NCI-H187 (cell line): ENCODE measurements around the gene ALG1.
"Not testable (repeated sequence)": the region's sequence is repeated elsewhere in the genome, so short reads cannot be mapped to it uniquely, and the experiment has no call there.

Experiments used
- DNase-seq, 2 experiments: peaks; one replicate each; lab custom pipeline; 2025; lab: John Stamatoyannopoulos, UW

Gene ALG1

DNA sequence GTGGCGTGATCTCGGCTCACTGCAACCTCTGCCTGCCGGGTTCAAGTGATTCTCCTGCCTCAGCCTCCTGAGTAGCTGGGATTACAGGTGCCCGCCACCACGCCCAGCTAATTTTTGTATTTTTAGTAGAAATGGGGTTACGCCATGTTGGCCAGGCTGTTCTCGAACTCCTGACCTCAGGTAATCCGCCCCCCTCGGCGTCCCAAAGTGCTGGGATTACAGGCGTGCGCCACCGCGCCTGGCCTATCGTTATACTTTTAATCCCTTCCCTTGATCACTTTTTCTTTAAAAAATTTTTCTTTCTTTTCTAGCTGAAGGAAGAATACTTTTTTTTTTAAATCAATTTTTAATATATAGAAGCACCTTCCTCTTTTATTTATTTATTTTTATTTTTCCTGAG is 2.1 kb downstream of the ALG1 start:
- DNase-seq, result not testable (repeated sequence)

DNA sequence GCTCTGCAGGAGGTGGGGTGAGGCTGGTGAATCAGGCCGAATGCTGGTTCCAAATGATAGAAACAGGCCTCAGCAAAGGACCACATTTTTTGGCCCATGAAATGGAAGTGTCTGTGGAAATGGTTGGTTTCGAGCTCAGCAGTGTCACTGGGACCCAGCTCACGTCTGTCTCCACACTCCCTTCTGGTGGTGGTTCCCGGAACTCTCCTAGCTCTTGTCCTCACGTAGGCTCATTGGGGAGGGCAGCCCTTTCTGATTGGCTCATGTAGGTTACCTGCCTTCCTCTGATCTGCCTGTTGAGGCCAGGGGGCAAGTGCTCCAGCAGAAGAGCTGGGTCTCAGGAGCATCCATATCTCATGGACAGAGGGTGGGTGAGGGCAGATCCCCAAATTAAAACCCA is 4.0 kb downstream of the ALG1 start:
- no peak for DNase-seq

DNA sequence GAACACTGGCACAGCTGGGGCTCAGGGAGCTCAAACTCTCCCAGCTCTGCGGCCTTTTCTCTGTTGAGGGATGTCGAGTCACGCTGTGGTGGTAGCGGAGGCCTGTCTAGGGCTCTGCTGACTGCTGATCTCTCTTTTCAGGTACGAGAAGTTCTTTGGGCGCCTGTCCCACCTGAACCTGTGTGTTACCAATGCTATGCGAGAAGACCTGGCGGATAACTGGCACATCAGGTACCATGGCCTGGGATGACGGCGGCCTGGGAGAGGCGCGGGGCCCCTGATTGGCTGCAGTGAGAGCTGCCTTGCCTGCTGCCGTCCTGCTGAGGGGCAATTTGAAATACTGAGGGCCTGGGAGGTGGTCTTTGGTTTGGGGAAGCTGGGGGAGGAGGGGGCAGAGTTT is 5.7 kb downstream of the ALG1 start:
- DNase-seq, result no peak

GRCh38 chr16:5078626-5079025 is 7.0 kb downstream of the ALG1 start:
- DNase-seq, result no peak

GRCh38 chr16:5080461-5080860 is 8.8 kb downstream of the ALG1 start:
- DNase-seq, result not testable (repeated sequence)

- not testable (repeated sequence) for DNase-seq
These were observed 9.4 kb downstream of the ALG1 start for GRCh38 chr16:5080996-5081395.

- not testable (repeated sequence) for DNase-seq
These were observed 12.0 kb downstream of the ALG1 start for GRCh38 chr16:5083646-5084045.

DNA sequence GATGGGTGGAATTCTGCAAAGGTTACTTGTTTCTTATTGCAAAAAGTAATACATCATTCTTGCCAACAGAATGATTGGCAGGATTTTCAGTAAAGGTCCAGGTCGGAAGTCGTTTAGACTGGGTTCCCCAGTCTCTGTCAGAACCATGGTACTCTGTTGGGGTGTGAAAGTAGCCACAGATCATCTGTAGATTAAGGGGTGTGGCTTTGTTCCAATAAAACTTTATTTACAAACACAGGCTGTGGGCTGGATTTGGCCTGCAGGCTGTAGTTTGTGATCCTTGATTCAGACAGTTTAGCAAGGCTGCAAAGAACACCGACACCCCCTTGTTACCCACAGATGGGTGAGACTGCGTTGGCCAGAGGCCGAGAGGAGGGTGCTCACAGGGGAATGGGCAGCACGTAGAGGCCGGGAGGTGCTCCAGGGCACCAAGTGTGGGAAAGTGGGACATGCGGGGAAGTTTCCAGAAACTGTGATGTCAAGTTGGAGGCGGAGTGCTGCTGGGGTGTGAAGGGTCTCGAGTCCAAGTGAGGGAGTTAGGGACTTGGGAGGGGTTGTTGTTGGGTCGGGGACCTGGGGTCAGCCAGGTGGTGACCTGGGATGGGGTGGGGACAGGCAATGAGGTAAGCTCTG is 12.6 kb downstream of the ALG1 start:
- not testable (repeated sequence) for DNase-seq

DNA sequence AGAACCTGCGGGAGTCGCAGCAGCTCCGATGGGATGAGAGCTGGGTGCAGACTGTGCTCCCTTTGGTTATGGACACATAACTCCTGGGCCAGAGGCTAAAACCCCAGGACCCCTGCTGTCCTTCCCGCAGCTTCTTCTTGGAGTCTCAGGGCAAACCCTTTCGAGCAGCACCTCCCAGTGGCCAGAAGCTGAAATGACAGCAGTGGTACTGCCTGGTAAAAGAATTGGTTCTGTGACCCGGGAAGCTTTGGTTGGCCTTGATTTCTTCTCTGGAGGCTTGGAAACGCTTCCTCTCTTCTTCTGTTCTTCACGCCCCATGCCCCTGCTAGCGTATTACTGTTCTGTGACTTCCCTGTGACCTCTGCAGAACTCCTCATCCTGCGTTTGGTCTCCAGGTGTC is 13.2 kb downstream of the ALG1 start:
- DNase-seq, result not testable (repeated sequence)

- not testable (repeated sequence) for DNase-seq
These were observed 14.1 kb downstream of the ALG1 start for GRCh38 chr16:5085716-5086115.

- DNase-seq, result not testable (repeated sequence)
These were observed 16.6 kb downstream of the ALG1 start for GRCh38 chr16:5088086-5088790.

DNA sequence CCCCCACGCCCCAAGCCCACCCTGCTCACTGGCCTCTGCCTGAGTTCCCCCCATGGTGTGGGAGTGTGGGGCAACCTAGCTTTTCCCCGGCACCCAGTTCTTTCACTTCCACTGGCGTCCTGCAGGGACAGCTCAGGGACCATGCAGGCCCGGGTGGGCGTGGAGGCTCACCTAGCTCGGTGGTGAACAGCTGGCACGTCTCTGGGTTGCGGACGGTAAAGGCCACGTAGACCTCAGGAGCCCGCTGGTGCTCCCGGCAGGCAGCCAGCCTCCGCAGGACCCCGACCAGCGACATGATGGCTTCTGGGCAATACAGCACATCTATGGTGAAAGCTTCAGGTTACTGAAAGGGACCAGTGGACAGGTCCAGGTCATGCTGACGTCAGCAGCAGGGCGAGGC is 17.3 kb downstream of the ALG1 start:
- DNase-seq, result not testable (repeated sequence)

- not testable (repeated sequence) for DNase-seq
These were observed 18.4 kb downstream of the ALG1 start for GRCh38 chr16:5089911-5090555.

DNA sequence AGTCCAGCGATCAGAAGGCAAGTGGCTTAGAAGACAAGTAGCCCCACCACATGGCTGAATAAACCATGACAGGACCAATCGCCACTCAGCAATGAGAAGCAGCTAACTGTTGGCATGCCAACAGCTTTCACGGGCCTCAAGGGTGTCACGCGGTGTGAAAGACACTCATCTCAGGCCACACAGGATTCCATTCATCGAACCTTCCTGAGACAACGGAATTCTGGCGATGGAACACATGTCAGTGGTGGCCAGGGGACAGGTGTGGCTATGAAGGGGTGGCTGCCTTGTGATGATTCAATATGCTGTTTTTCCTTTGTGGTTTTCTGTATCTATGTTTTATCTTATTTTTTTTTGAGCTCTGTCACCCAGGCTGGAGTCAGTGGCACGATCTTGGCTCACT is 18.9 kb downstream of the ALG1 start:
- not testable (repeated sequence) for DNase-seq

- not testable (repeated sequence) for DNase-seq
These were observed 21.4 kb downstream of the ALG1 start for GRCh38 chr16:5093081-5093480.

DNA sequence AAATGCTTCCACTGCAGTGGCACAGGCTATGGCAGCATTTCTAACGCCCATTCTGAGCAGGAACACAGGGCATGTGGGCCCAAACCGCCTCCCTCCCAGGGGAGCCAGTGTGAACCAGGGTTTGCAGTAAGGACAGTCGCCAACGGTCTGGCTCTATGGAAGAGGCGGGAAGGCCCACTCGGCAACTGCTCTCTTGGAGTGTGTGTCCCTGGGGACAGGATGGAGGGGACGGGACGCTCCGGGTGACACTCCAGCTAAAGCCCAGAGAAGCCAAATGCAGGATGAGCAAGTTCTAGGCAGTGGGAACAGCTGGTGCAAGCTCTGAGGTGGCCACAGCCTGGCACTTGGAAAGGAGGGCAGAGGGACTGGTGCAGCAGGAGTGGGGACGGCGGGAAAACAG is 22.1 kb downstream of the ALG1 start:
- not testable (repeated sequence) for DNase-seq

- not testable (repeated sequence) for DNase-seq
These were observed 23.6 kb downstream of the ALG1 start for GRCh38 chr16:5095145-5095830.

DNA sequence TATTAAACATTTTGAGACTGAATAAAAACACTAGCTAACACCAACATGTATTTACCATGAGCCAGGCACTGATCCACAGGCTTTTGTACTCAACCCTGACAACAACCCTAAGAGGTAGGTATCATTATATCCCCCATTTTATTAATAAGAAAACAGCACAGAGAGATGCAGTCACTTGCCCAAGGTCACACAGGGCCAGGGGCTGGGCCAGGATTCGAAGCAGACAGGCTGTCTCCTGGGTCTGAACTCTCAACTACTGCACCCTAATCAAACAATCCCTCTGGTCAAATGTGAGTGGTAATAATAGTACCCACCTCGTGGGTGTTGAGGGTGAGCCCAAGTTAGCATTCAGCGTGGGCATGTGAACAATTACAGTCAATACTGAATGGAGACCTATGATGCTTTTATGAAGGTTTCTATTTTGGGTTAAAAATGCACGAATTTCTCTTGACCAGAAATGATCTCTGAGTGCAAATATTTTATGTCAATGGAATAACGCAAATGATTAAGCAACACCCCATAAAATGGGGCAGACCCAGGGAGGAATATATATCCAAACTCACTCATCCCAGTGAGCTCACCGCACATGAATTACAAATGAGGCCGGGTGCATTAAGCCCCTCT is 24.9 kb downstream of the ALG1 start:
- DNase-seq, result not testable (repeated sequence)

- DNase-seq, result not testable (repeated sequence)
These were observed 25.4 kb downstream of the ALG1 start for GRCh38 chr16:5097061-5097469.

DNA sequence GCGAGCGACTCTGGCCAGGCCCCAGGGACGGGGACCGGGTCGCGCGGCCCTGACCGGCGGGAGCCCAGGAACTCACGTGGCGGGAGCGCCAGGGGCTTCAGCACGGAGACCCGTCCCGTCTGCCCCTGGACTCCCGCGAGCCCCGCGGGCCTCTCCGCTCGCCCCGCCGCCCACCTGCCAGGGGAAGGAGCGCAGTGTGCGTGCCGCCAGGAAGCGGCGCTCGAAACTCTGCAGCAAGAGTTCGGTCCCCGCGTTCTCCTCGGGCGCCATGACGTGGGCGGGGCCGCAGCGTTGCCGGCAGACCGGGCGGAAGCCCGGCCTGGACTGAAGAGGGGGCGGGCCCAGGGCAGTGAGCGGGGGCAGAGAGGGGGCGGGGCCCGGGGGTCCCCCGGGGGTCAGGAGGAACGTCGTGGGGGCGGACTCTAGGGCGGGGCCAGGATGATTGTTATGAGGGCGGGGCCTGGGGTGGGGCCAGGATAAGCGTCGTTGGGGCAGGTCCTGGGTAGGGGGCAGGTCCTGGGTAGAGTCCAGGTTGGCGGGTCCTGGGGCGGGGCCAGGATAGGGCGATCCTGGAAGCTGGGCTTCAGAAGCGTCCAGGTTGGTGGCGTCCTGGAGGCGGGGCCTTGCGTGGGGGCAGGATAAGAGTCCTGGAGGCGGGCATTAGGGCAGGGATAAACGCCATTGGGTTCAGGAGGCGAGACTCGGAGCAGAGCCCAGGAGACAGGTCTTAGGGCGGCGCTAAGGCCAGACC is 26.0 kb downstream of the ALG1 start, which contains the start of gene EEF2KMT:
EEF2KMT (minus strand) TSS at position 326 of the 751 bp plus-strand sequence; CDS start at position 270, 56 bp downstream.
- DNase-seq, result peak; percentile 89 to 90
